CD14-positive monocyte (primary cell): ENCODE data around the gene KREMEN1. TPM values are rescaled to one million over a fixed set of nuclear protein-coding genes. Genes with fewer than 3 reads are reported as not detected.

Experiments
- DNase-seq, 3 donors: peaks; one replicate each; pipeline ENCODE4 v3.0.0-alpha.2; 2011 to 2022
- H2AFZ ChIP-seq: 2 replicates; pipeline ENCODE4 v1.6.0; 2012; ENCODE audit warnings: mild to moderate bottlenecking, low read depth, low read length, inconsistent platforms; ENCODE audit not compliant: insufficient read depth, poor library complexity, severe bottlenecking
- H3K27ac ChIP-seq, 2 donors: 1 replicate in 1 of 2; 2 replicates in 1 of 2; pipeline ENCODE4 v1.5.1; 2012 to 2013; ENCODE audit warnings: low read length in 2 of 2, control low read depth in 1 of 2, inconsistent platforms in 1 of 2, low read depth in 1 of 2, mild to moderate bottlenecking in 1 of 2
- H3K27me3 ChIP-seq, 2 donors: one replicate each; pipeline versions ENCODE4 v1.6.0 to v1.6.1; 2011 to 2013; ENCODE audit warnings: low read length in 2 of 2; ENCODE audit not compliant: control insufficient read depth in 2 of 2, insufficient read depth in 2 of 2
- H3K36me3 ChIP-seq, 2 donors: replicated peaks in 1 of 2; 1 replicate in 1 of 2; 2 replicates in 1 of 2; pipeline versions ENCODE4 v1.5.1 to v1.6.1; 2012 to 2013; ENCODE audit warnings: low read length in 2 of 2, control low read depth in 1 of 2, inconsistent platforms in 1 of 2, mild to moderate bottlenecking in 1 of 2; ENCODE audit not compliant: insufficient read depth in 2 of 2, control insufficient read depth in 1 of 2
- H3K4me1 ChIP-seq, 2 donors: 1 replicate in 1 of 2; 2 replicates in 1 of 2; pipeline versions ENCODE4 v1.5.1 to v1.6.1; 2012 to 2013; ENCODE audit warnings: low read length in 2 of 2, control low read depth in 1 of 2, inconsistent platforms in 1 of 2, mild to moderate bottlenecking in 1 of 2, moderate library complexity in 1 of 2; ENCODE audit not compliant: insufficient read depth in 2 of 2, control insufficient read depth in 1 of 2
- H3K4me2 ChIP-seq: replicated peaks from 2 replicates; pipeline ENCODE3; 2012; ENCODE audit warnings: low read length, moderate library complexity, mild to moderate bottlenecking; ENCODE audit not compliant: poor library complexity, severe bottlenecking; ENCODE audit errors: extremely low read depth
- H3K4me3 ChIP-seq, 3 experiments: fragments of 200-600 bp in 1 of 3; sonication (generic) in 1 of 3; replicated peaks in 1 of 3; 1 replicate in 2 of 3; 2 replicates in 1 of 3; pipeline ENCODE4 v1.5.1; 2011 to 2013; ENCODE audit warnings: low read length in 3 of 3, mild to moderate bottlenecking in 3 of 3, control low read depth in 2 of 3, low read depth in 2 of 3, inconsistent platforms in 1 of 3, moderate library complexity in 1 of 3
- H3K79me2 ChIP-seq: 2 replicates; pipeline ENCODE4 v1.6.0; 2012; ENCODE audit warnings: mild to moderate bottlenecking, control low read depth, inconsistent platforms, low read length, moderate library complexity; ENCODE audit not compliant: insufficient read depth
- H3K9ac ChIP-seq: 2 replicates; pipeline ENCODE4 v1.6.0; 2017; ENCODE audit warnings: low read length, mild to moderate bottlenecking; ENCODE audit not compliant: insufficient read depth, poor library complexity, severe bottlenecking
- H3K9me3 ChIP-seq, 2 donors: replicated peaks in 1 of 2; 1 replicate in 1 of 2; 2 replicates in 1 of 2; pipeline versions ENCODE4 v1.5.1 to v1.6.1; 2012 to 2013; ENCODE audit warnings: low read length in 2 of 2, control low read depth in 1 of 2; ENCODE audit not compliant: control insufficient read depth in 1 of 2, insufficient read depth in 1 of 2
- H4K20me1 ChIP-seq: 2 replicates; pipeline ENCODE4 v1.6.0; 2012; ENCODE audit warnings: mild to moderate bottlenecking, low read length, control low read depth, moderate library complexity; ENCODE audit not compliant: insufficient read depth
- H3K27ac Mint-ChIP-seq, 7 donors: one replicate each; pipeline ENCODE4 v1.8.0; 2020; ENCODE audit warnings: mild to moderate bottlenecking in 7 of 7, mixed read lengths in 7 of 7, moderate library complexity in 6 of 7, inconsistent platforms in 2 of 7
- H3K27me3 Mint-ChIP-seq, 3 donors: one replicate each; pipeline ENCODE4 v1.8.0; 2021 to 2022; ENCODE audit warnings: low read depth in 3 of 3, mild to moderate bottlenecking in 3 of 3, mixed read lengths in 3 of 3, moderate library complexity in 3 of 3, inconsistent platforms in 1 of 3
- H3K36me3 Mint-ChIP-seq, 2 donors: one replicate each; pipeline ENCODE4 v1.8.0; 2020; ENCODE audit warnings: mixed read lengths in 2 of 2, inconsistent platforms in 1 of 2, mild to moderate bottlenecking in 1 of 2
- H3K4me1 Mint-ChIP-seq: one replicate; pipeline ENCODE4 v1.8.0; 2020; ENCODE audit warnings: mild to moderate bottlenecking, mixed read lengths
- H3K4me3 Mint-ChIP-seq, 2 donors: one replicate each; pipeline ENCODE4 v1.8.0; 2020; ENCODE audit warnings: mild to moderate bottlenecking in 2 of 2, mixed read lengths in 2 of 2, moderate library complexity in 1 of 2
- H3K9me3 Mint-ChIP-seq, 7 donors: one replicate each; pipeline ENCODE4 v1.8.0; 2020 to 2022; ENCODE audit warnings: mixed read lengths in 7 of 7, mild to moderate bottlenecking in 6 of 7, moderate library complexity in 6 of 7, inconsistent platforms in 2 of 7
- WGBS: methylation state at CpG from one replicate; pipeline ENCODE4 v1.1.5; 2013; ENCODE audit warnings: missing lambda C conversion rate; ENCODE audit not compliant: insufficient coverage; 5-methylcytosine and 5-hydroxymethylcytosine counted together
- intact Hi-C, 2 donors: fragments of 100-400 bp; cut with micrococcal nuclease; formaldehyde crosslinking; loops; one replicate each; pipeline versions ENCODE4 v1.15.0 to v1.15.1; 2023
- polyA plus RNA-seq, 3 donors: library from polyadenylated mRNA; depleted of rRNA in 1 of 3; unstranded in 2 of 3; stranded (reverse) in 1 of 3; fragments of 300-500 nt in 2 of 3; fragments of >200 nt in 1 of 3; fragmentation: Illumina TruSeq in 2 of 3; gene quantifications; 1 replicate in 2 of 3; 2 replicates in 1 of 3; pipeline ENCODE4 v1.2.3, GENCODE V29; 2012 to 2021
- TF ChIP-seq, protein P1 (sequence below): fragments of 200-600 bp; IDR thresholded peaks from one replicate; pipeline ENCODE4 v1.8.0; 2022; ENCODE audit warnings: antibody characterized with exemption, mild to moderate bottlenecking

The KREMEN1 gene
- polyA plus RNA-seq, 3 donors = 0.47 to 1.6 (median 0.69) TPM

DNA sequence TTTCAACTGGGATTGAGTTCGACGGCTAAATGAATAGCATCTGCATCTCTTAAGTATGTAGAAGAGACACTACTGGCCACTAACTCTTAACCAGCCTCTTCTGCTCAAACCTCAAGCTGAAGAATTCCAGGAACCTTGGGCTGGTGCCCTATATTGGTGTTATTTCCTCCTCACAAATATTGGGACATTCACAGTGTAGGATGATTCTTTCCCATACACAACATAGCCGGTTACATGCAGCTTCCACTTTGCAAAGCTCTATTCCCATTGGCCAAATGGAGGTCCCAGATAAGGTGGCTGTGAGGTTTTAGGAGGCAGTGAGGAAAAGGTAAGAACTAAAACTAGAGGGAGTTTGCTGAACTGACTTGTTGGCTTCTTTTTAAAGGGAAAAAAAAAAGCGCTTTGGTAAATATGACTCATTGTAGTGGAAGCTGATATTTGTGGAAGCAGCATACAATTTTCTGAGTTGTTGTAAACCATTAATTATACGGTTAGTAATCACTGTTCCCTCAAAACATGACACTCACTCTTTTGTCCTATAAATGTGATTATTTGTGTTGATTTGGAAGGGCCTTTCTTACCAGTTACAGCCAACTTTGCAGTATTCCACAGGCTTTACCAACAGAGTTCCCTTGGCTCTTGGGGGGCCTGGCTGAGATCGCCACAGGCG, 28.8 kb upstream of the KREMEN1 start:
- 90% methylated on average over 2 of the region's 7 CpGs for WGBS
- Mint-ChIP-seq H3K4me3 (no peak overlapping the region), H3K27ac (peak overlapping the region in 1 of 7 donors; percentile 50), H3K4me1 (peaks cover 2% of the 10 kb centered on the region), H3K36me3 (peaks cover 0 to under 1% of the 10 kb centered on the region in 2 donors), H3K27me3 (peaks cover 0 to 3% (median 2%) of the 10 kb centered on the region in 3 donors), H3K9me3 (no peaks in the 10 kb centered on the region)
- Histone ChIP-seq H3K4me2 (no peak overlapping the region), H3K27me3 (no peaks in the 10 kb centered on the region), H3K79me2 (no peaks in the 10 kb centered on the region), H3K36me3 (no peaks in the 10 kb centered on the region), H3K9me3 (no peaks in the 10 kb centered on the region), H3K4me1 (no peaks in the 10 kb centered on the region), H3K27ac (no peak overlapping the region), H2AFZ (no peak overlapping the region), H4K20me1 (no peaks in the 10 kb centered on the region), H3K4me3 (no peak overlapping the region), H3K9ac (no peak overlapping the region)
- no peak for DNase-seq
- intact Hi-C loops = loop anchor here in 1 of 2 donors (5.0 kb wide), 2 partner anchors 187 to 442 kb away; no protein-coding TSS in a partner anchor
- TF ChIP-seq, protein P1, sequence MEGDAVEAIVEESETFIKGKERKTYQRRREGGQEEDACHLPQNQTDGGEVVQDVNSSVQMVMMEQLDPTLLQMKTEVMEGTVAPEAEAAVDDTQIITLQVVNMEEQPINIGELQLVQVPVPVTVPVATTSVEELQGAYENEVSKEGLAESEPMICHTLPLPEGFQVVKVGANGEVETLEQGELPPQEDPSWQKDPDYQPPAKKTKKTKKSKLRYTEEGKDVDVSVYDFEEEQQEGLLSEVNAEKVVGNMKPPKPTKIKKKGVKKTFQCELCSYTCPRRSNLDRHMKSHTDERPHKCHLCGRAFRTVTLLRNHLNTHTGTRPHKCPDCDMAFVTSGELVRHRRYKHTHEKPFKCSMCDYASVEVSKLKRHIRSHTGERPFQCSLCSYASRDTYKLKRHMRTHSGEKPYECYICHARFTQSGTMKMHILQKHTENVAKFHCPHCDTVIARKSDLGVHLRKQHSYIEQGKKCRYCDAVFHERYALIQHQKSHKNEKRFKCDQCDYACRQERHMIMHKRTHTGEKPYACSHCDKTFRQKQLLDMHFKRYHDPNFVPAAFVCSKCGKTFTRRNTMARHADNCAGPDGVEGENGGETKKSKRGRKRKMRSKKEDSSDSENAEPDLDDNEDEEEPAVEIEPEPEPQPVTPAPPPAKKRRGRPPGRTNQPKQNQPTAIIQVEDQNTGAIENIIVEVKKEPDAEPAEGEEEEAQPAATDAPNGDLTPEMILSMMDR = no peak

DNA sequence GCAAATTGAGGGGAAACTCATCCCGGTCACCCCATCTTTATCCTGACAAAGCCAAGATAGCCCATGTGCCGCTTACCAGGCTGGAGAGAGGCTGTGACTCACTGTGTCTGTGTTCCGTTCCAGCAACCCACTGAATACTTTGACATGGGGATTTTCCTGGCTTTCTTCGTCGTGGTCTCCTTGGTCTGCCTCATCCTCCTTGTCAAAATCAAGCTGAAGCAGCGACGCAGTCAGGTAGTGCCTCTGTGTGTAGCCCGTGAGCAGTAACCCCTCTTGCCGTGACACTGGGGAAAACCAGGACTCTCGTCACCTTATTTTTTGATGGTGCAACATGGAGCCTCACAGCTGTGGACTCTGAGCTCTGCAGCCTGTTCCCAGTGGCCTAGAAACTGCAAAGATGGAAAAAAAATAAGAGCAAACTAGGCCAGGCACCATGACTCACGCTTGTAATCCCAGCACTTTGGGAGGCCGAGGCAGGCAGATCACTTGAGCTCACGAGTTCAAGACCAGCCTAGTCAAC, 28.1 kb upstream of the KREMEN1 start:
- H2AFZ ChIP-seq = no peak overlapping the region
- TF ChIP-seq, protein P1 = no peak
- peaks cover 2% of the 10 kb centered on the region for H3K4me1 Mint-ChIP-seq
- H3K9me3 Mint-ChIP-seq = no peaks in the 10 kb centered on the region
- intact Hi-C loops = loop anchor here in 1 of 2 donors (5.0 kb wide), 2 partner anchors 187 to 442 kb away; no protein-coding TSS in a partner anchor
- H3K36me3 Mint-ChIP-seq = peaks cover 2% of the 10 kb centered on the region in 2 donors
- H3K4me3 Mint-ChIP-seq = no peak overlapping the region
- H3K4me1 ChIP-seq = no peaks in the 10 kb centered on the region
- no peak overlapping the region for H3K4me3 ChIP-seq
- H4K20me1 ChIP-seq = no peaks in the 10 kb centered on the region
- H3K9me3 ChIP-seq = no peaks in the 10 kb centered on the region
- H3K36me3 ChIP-seq = no peaks in the 10 kb centered on the region
- no peak overlapping the region for H3K27ac ChIP-seq
- no peak overlapping the region for H3K9ac ChIP-seq
- no peaks in the 10 kb centered on the region for H3K27me3 ChIP-seq
- DNase-seq = no peak
- no peak overlapping the region for H3K4me2 ChIP-seq
- H3K27ac Mint-ChIP-seq = no peak overlapping the region
- H3K27me3 Mint-ChIP-seq = peaks cover 0 to 4% (median 3%) of the 10 kb centered on the region in 3 donors
- WGBS = 92% methylated on average over 11 of the region's 13 CpGs
- H3K79me2 ChIP-seq = no peaks in the 10 kb centered on the region
